WERI-Rb-1 (cell line): ENCODE results near the gene KRTAP20-3.

Source experiments
- DNase-seq: peaks from one replicate; pipeline ENCODE4 v3.0.0-alpha.2; 2020
- H3K27ac ChIP-seq: fragments of 250-450 bp; sonication (Bioruptor Pico); 2 replicates; pipeline ENCODE4 v1.5.1; 2020; ENCODE audit warnings: mild to moderate bottlenecking, moderate library complexity
- H3K27me3 ChIP-seq: fragments of 250-450 bp; sonication (Bioruptor Pico); 2 replicates; pipeline ENCODE4 v1.5.1; 2021; ENCODE audit warnings: mild to moderate bottlenecking, low read depth, moderate library complexity; ENCODE audit not compliant: insufficient read depth, severe bottlenecking
- H3K36me3 ChIP-seq: fragments of 250-450 bp; sonication (Bioruptor Pico); 2 replicates; pipeline ENCODE4 v1.5.1; 2020; ENCODE audit warnings: mild to moderate bottlenecking, moderate library complexity
- H3K4me3 ChIP-seq: 2 replicates; pipeline ENCODE4 v1.5.1; 2011; ENCODE audit warnings: low read depth, mild to moderate bottlenecking, control low read depth, low read length
- H3K9me3 ChIP-seq: fragments of 250-450 bp; sonication (Bioruptor Pico); 2 replicates; pipeline ENCODE4 v1.5.1; 2021; ENCODE audit warnings: mild to moderate bottlenecking, moderate library complexity; ENCODE audit not compliant: severe bottlenecking
- CTCF ChIP-seq: IDR thresholded peaks from 2 replicates; pipeline ENCODE4 v1.5.1; 2011; ENCODE audit warnings: low read depth, mild to moderate bottlenecking, control low read depth, inconsistent platforms, low read length

The KRTAP20-3 gene

GRCh38 chr21:30625449-30626165 lies 17.1 kb upstream of the KRTAP20-3 start:
- Histone ChIP-seq H3K36me3 (no peaks in the 10 kb centered on the region), H3K4me3 (no peak overlapping the region), H3K9me3 (no peaks in the 10 kb centered on the region), H3K27me3 (peaks cover 87% of the 10 kb centered on the region), H3K27ac (no peak overlapping the region)
- DNase-seq = no peak
- TF ChIP-seq CTCF = no peak

GRCh38 chr21:30628109-30628508 lies 14.6 kb upstream of the KRTAP20-3 start:
- Histone ChIP-seq H3K9me3 (no peaks in the 10 kb centered on the region), H3K4me3 (no peak overlapping the region), H3K36me3 (no peaks in the 10 kb centered on the region), H3K27ac (no peak overlapping the region), H3K27me3 (peaks cover 83% of the 10 kb centered on the region)
- no peak for DNase-seq
- no peak for TF ChIP-seq CTCF

- no peaks in the 10 kb centered on the region for H3K9me3 ChIP-seq
- no peak overlapping the region for H3K4me3 ChIP-seq
- H3K27ac ChIP-seq = no peak overlapping the region
- no peak for DNase-seq
- H3K36me3 ChIP-seq = no peaks in the 10 kb centered on the region
- H3K27me3 ChIP-seq = peaks cover 90% of the 10 kb centered on the region
- no peak for TF ChIP-seq CTCF
These were observed 13.5 kb upstream of the KRTAP20-3 start for GRCh38 chr21:30629200-30629599.

- no peak for DNase-seq
- no peaks in the 10 kb centered on the region for H3K36me3 ChIP-seq
- peaks cover 77% of the 10 kb centered on the region for H3K27me3 ChIP-seq
- H3K9me3 ChIP-seq = peaks cover 3% of the 10 kb centered on the region
- no peak within 1 kb of the TSS for H3K4me3 ChIP-seq
- no peak within 1 kb of the TSS for H3K27ac ChIP-seq
- TF ChIP-seq CTCF = no peak
These were observed 7.8 kb upstream of the KRTAP20-3 start, which contains the start of gene KRTAP20-2 for GRCh38 chr21:30634906-30635305. TSS of gene KRTAP20-2 (plus strand) at chr21:30635206. CDS start at chr21:30635264, 58 bp downstream.

- no peak overlapping the region for H3K27ac ChIP-seq
- no peak for TF ChIP-seq CTCF
- H3K9me3 ChIP-seq = peaks cover 3% of the 10 kb centered on the region
- DNase-seq = no peak
- peaks cover 63% of the 10 kb centered on the region for H3K27me3 ChIP-seq
- H3K4me3 ChIP-seq = no peak overlapping the region
- H3K36me3 ChIP-seq = no peaks in the 10 kb centered on the region
These were observed 4.0 kb upstream of the KRTAP20-3 start for GRCh38 chr21:30638686-30639085.
